ENCODE data around the gene ENDOU. TPM values are rescaled to one million over a fixed set of nuclear protein-coding genes. Genes with fewer than 3 reads are reported as not detected.

Gene ENDOU
- total RNA-seq, 6 donors from 2014 or later, result 0.14 to 2.1 (median 0.83) TPM; not detected in 2

GRCh38 chr12:47772738-47773061 lies 47.4 kb upstream of the ENDOU start:
- DNase-seq (no peak), ATAC-seq (ENCODE audit: low FRiP score in 2 of 2) (no peak)
- peaks cover 48 to 59% (median 54%) of the 10 kb centered on the region in 4 donors for H3K4me1 ChIP-seq
- H3K4me3 ChIP-seq, result peak overlapping the region in 3 of 4 donors; percentile 78 to 99 (median 92)
- H3K27me3 ChIP-seq, result no peaks in the 10 kb centered on the region
- TF ChIP-seq EP300 (IDR thresholded peaks at IDR 0.05), result no peak
- TF ChIP-seq CTCF (IDR thresholded peaks at IDR 0.05), result no peak
- no peak for TF ChIP-seq POLR2AphosphoS5 (IDR thresholded peaks at IDR 0.05)
- no peak for TF ChIP-seq POLR2A (IDR thresholded peaks at IDR 0.05)
- H3K9me3 ChIP-seq, result no peaks in the 10 kb centered on the region
- WGBS, 2 donors, result 12 to 14% methylated on average over 17 of the region's 17 CpGs
- H3K27ac ChIP-seq, result peak overlapping the region; percentile 57 to 90 (median 80)
- no peaks in the 10 kb centered on the region for H3K36me3 ChIP-seq

DNA sequence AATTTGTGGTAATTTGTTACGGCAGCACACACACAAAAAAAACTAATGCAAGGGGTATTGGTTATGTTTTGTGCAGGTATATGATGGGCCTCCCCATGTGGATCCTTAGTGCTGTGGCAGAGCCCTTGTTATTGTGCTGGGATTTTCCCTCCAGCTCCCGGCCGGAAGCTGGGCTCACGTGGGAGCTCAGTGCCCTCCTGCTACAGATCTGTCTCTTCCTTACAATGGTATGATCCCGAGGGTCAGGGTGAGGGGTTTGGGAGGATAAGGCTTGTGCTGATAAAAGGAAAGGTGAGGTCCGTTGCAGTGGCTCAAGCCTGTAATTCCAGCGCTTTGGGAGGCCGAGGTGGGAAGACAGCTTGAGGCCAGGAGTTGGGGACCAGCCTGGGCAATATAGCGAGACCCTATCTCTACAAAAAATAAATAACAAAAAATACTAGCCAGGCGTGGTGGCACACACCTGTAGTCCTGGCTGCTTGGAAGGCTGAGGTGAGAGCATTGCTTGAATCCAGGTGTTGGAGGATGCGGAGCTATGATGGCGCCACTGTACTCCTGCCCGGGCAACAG lies 46.9 kb upstream of the ENDOU start:
- no peak for DNase-seq
- peaks cover 42 to 54% (median 49%) of the 10 kb centered on the region in 4 donors for H3K4me1 ChIP-seq
- H3K4me3 ChIP-seq, result peak overlapping the region in 1 of 4 donors; percentile 99
- 73 to 76% methylated on average over 11 to 13 of the region's 13 CpGs for WGBS, 2 donors
- H3K36me3 ChIP-seq, result no peaks in the 10 kb centered on the region
- TF ChIP-seq POLR2A (IDR thresholded peaks at IDR 0.05), result no peak
- no peak for TF ChIP-seq POLR2AphosphoS5 (IDR thresholded peaks at IDR 0.05)
- TF ChIP-seq EP300 (IDR thresholded peaks at IDR 0.05), result no peak
- TF ChIP-seq CTCF (IDR thresholded peaks at IDR 0.05), result no peak
- H3K27me3 ChIP-seq, result no peaks in the 10 kb centered on the region
- H3K9me3 ChIP-seq, result no peaks in the 10 kb centered on the region
- ATAC-seq (ENCODE audit: low FRiP score in 2 of 2), result no peak
- H3K27ac ChIP-seq, result peak overlapping the region in 1 of 4 donors; percentile 57

DNA sequence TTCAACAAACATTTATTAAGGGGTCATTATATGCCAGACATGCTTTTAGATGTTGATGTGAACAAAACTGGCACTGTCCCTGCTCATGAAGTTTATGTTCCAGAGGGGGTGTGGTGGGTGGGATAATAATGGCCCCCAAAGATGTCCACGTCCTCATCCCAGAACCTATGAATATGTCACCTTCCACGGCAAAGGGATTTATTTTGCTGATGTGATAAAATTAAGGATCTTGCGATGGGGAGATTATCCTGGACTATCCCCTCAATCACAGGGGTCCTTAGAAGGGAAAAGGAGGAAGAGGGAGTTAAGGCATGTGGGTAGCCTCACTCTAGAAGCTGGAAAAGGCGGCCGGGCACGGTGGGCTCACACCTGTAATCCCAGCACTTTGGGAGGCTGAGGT lies 46.0 kb upstream of the ENDOU start:
- H3K4me3 ChIP-seq, result no peak overlapping the region
- H3K27ac ChIP-seq, result peak overlapping the region in 1 of 4 donors; percentile 69
- WGBS, 2 donors, result 93 to 94% methylated on average over 6 of the region's 6 CpGs

DNA sequence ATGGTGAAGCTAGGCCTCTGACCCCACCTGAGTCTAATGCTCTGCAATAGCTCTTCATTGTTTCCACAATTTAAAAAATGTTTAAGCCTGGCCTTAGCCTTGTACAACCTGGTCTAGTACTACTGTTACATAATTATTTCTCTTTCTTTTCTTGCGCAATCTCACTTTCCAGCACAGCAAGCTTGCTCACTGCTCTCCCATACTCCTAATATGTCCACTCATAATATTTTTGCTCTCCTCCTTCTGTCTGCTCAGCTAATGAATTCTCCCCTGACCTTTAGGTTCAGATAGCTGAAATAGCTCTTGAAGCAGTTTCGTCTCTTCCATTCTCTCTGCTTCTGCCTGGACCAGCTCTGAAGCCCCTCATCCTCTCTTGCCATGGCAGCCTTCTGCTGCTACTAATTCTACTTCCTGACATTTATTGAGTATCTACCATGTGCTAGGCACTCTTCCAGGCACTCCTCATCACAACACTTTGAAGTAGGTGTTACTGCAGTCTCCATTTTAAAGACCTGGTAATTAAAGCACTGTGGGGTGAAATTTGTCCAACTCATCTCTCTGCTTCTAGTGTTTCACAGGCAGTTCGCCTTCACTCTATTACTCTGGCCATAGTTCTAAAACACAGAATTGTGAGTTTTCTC lies 44.9 kb upstream of the ENDOU start:
- ATAC-seq (ENCODE audit: low FRiP score in 2 of 2) (peak; percentile 35 to 70), DNase-seq (no peak)
- peaks cover 24 to 34% (median 29%) of the 10 kb centered on the region in 4 donors for H3K4me1 ChIP-seq
- no peak overlapping the region for H3K4me3 ChIP-seq
- 59 to 72% methylated on average over 3 of the region's 3 CpGs for WGBS, 2 donors
- no peaks in the 10 kb centered on the region for H3K9me3 ChIP-seq
- H3K27me3 ChIP-seq, result no peaks in the 10 kb centered on the region
- H3K36me3 ChIP-seq, result no peaks in the 10 kb centered on the region
- TF ChIP-seq EP300 (IDR thresholded peaks at IDR 0.05) (peak in 1 of 4 donors; percentile 4), CTCF (IDR thresholded peaks at IDR 0.05) (no peak), POLR2AphosphoS5 (IDR thresholded peaks at IDR 0.05) (peak in 1 of 2 donors; percentile 17), POLR2A (IDR thresholded peaks at IDR 0.05) (no peak)
- H3K27ac ChIP-seq, result peak overlapping the region; percentile 48 to 69 (median 57)

More for the DNA sequence above, 46.0 kb upstream of the ENDOU start:
- Histone ChIP-seq H3K9me3 (no peaks in the 10 kb centered on the region), H3K36me3 (no peaks in the 10 kb centered on the region), H3K27me3 (no peaks in the 10 kb centered on the region), H3K4me1 (peaks cover 34 to 45% (median 40%) of the 10 kb centered on the region in 4 donors)
- ATAC-seq (ENCODE audit: low FRiP score in 2 of 2) (no peak), DNase-seq (no peak)
- TF ChIP-seq CTCF (IDR thresholded peaks at IDR 0.05) (no peak), EP300 (IDR thresholded peaks at IDR 0.05) (no peak), POLR2A (IDR thresholded peaks at IDR 0.05) (no peak), POLR2AphosphoS5 (IDR thresholded peaks at IDR 0.05) (no peak)

Data from upper lobe of left lung (tissue), 6 donors.